AG04449 (cell line): ENCODE results near the gene DESI2.

ENCODE experiments used
- CTCF ChIA-PET: fragments of 350-600 bp; formaldehyde crosslinking; extraction: SDS; loops from one replicate; lab custom pipeline; 2021; ENCODE audit warnings: antibody characterized with exemption; lab: Yijun Ruan, JAX
- POLR2A ChIA-PET: fragments of 400-600, 350-600 bp; formaldehyde crosslinking; extraction: SDS; loops from one replicate; lab custom pipeline; 2020; ENCODE audit warnings: antibody characterized with exemption, inconsistent platforms; lab: Yijun Ruan, JAX
- DNase-seq: peaks from one replicate; pipeline ENCODE4 v3.0.0-alpha.2; 2010; ENCODE audit warnings: low read depth, low spot score
- H3K4me3 ChIP-seq: 2 replicates; pipeline ENCODE4 v1.5.1; 2011; ENCODE audit warnings: low read depth, mild to moderate bottlenecking, control low read depth, low read length
- TF ChIP-seq, protein P1 (sequence below): IDR thresholded peaks from one replicate; pipeline ENCODE4 v1.5.1; 2011; ENCODE audit warnings: mild to moderate bottlenecking, moderate library complexity, low read length, control low read depth, inconsistent platforms; ENCODE audit not compliant: insufficient read depth; ENCODE audit errors: missing control alignments

Gene DESI2

DNA sequence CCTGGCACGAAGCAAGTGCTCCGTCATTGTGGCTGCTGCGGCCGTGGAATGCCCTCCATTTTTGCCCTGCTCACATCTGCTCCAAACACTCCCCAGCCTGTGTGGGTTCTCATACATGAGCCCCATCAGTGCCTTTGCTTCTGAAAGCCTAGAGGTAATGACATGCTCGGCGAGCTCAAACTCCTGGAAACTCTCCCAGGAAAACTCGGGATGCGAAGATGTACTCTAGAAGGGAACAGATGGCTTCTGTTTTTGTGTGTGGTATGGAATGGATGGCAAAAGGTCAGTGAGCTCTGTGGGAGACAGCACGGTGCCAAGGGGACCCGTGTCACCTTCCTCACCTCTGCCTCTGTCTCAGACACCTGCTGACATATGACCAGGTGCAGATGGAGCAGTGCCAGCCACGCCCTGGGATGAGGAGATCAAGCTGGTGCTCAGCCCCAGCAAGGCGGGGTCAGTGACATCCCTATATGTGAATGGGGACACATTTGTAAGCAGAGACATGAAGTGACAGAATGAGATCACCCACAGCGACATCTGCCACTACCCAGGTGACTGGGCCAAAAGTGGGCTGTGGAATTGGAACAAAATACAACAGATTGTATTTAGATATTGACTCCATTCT, 98.5 kb downstream of the DESI2 start:
- CTCF ChIA-PET: interaction anchor here (1.0 kb wide), 1 partner anchor 147 kb away, joined by 3 read pairs; no protein-coding TSS in a partner anchor
- no peak for DNase-seq
- POLR2A ChIA-PET: no interaction called here
- TF ChIP-seq, protein P1, sequence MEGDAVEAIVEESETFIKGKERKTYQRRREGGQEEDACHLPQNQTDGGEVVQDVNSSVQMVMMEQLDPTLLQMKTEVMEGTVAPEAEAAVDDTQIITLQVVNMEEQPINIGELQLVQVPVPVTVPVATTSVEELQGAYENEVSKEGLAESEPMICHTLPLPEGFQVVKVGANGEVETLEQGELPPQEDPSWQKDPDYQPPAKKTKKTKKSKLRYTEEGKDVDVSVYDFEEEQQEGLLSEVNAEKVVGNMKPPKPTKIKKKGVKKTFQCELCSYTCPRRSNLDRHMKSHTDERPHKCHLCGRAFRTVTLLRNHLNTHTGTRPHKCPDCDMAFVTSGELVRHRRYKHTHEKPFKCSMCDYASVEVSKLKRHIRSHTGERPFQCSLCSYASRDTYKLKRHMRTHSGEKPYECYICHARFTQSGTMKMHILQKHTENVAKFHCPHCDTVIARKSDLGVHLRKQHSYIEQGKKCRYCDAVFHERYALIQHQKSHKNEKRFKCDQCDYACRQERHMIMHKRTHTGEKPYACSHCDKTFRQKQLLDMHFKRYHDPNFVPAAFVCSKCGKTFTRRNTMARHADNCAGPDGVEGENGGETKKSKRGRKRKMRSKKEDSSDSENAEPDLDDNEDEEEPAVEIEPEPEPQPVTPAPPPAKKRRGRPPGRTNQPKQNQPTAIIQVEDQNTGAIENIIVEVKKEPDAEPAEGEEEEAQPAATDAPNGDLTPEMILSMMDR: no peak
- no peak overlapping the region for H3K4me3 ChIP-seq

DNA sequence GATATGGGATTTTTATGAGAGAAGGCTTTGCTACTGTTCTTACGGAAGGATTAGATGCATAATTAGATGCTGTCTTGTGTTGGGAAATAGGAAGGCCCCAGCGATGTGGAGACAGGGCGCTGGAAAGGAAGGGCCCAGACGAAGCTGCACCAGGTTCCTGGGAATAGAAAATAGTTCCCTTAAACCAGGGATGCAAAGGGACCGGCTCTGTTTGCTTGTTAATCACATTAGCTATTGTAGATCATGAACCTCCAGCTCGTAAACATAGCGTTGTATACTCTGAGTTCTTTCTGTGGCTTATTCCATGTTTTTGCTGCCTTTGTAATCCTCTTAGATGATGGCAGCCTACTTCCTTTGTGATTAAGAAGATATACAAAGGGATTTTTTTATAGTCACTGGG, 102.7 kb downstream of the DESI2 start:
- DNase-seq: no peak
- ChIA-PET CTCF (interaction anchor here (1.3 kb wide), 1 partner anchor 152 kb away, joined by 6 read pairs; no protein-coding TSS in a partner anchor), POLR2A (no interaction called here)
- TF ChIP-seq, protein P1: no peak
- H3K4me3 ChIP-seq: no peak overlapping the region

DNA sequence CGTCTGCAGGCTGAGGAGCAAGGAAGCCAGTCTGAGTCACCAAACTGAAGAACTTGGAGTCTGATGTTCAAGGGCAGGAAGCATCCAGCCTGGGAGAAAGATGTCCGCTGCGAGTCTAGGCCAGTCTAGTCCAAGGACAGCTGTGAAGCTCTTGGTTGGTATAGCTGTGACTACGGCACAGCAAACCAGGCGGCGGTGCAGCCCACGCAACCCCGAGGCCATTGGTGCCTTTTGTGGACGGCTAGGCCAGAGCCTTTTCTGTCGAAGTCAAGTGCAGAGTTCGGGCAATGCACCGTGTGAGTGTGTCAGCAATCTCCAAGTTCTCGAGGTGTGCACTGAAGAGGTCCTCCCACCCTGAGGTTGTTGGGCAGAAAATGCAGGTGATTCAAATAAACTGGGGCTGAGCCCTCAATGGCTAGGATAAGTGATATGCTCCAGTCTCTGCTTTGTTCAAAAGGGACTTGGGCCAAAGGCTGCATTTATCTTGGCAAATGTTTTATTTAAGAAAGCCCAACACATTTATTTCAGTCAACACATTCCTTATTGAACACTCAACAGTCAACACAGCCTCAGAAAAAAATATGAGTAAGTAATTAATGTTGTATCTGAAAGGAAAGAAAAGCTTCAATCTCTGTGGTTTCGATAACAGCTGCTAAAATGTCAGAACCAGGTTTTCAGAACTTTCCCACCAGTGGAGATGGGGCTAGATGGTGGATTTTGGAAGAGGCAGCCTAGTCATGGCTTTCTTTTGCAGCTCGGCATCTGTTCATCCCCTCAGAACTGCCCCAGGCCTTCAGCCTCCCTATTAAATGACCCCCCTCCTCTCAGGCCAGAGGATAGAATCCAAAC, 104.4 kb downstream of the DESI2 start:
- CTCF ChIA-PET: interaction anchor here (1.0 to 1.7 kb wide), 3 partner anchors 39 to 154 kb away, joined by 3 to 4 read pairs (median 3); no protein-coding TSS in a partner anchor
- peak; percentile 37 for DNase-seq
- no peak overlapping the region for H3K4me3 ChIP-seq
- POLR2A ChIA-PET: no interaction called here
- TF ChIP-seq, protein P1: no peak
